NCI-H1105 (cell line): ENCODE measurements around the gene KPTN.

Experiments
- DNase-seq: peaks from one replicate; lab custom pipeline; 2025; lab: John Stamatoyannopoulos, UW

Gene KPTN

GRCh38 chr19:47434088-47434487 is 49.9 kb downstream of the KPTN start:
- no peak for DNase-seq

DNA sequence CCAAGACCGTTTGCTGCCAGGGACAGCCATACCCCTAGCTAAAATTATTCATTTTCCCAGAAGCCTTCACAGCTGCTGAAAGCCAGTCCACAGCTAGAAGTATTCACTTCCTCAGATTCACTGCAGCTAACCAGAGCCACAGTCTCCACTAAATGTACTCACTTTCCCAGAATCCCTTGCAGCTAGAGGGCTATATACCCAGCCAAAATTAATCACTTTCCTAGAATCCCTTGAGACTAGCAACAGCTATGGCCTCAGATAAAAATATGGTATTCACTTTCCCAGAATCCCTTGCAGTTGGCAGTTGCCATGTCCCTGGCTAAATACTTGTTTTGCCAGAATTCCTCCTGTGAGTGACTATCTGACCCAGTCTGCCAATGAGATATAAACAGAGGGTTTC is 50.9 kb downstream of the KPTN start:
- no peak for DNase-seq

DNA sequence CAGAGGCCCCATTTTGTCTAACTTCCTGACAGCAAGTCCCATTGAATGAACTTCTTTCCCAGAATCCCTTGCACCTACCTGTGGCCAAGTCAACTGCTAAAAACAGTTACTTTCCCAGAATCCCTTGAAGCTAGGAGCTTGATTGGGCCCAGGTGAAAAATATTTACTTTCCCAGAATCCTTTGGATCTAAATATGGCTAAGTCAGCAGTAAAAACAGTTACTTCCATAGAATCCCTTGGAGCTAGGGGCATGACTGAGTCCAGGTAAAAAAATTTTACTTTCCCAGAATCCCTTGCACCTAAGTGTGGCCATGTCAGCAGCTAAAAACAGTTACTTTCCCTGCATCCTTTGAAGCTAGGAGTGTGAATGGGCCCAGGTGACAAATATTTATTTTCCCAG is 51.5 kb downstream of the KPTN start:
- no peak for DNase-seq

GRCh38 chr19:47432091-47432490 is 51.9 kb downstream of the KPTN start:
- DNase-seq, result no peak

DNA sequence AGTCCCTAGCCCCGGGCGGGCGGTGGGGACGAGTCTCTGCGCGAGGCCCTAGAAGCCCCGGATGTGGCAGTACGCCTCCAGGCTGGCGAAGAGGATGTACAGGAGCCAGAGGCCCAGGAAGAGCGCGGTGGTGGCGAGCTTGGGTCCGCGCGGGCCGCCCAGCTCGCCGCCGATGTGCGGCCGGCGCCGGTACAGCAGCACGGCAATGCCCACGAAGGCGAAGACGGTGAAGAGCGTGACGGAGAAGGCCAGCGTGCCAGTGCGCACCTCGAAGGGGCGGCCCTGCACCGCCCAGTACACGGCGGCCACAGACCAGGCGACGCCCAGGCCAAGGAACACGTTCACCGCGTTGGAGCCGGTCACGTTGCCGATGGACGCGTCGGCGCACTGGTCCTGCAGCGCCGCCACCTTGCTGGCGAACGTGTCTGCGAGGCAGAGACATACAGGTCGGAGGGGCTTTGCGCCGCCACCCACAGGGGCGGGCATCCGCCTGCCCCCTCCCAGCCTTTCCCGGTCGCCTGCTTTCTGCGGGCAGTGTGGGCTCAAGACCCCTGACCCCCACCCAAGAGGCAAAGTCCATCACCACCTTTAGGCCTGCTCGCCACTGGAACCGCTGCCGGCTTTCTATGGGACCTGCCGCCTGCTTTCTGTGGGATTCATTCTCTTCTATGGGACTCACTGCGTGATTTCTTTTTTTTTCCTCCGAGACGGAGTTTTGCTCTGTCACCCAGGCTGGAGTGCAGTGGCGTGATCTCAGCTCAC is 53.8 kb downstream of the KPTN start:
- DNase-seq, result no peak

DNA sequence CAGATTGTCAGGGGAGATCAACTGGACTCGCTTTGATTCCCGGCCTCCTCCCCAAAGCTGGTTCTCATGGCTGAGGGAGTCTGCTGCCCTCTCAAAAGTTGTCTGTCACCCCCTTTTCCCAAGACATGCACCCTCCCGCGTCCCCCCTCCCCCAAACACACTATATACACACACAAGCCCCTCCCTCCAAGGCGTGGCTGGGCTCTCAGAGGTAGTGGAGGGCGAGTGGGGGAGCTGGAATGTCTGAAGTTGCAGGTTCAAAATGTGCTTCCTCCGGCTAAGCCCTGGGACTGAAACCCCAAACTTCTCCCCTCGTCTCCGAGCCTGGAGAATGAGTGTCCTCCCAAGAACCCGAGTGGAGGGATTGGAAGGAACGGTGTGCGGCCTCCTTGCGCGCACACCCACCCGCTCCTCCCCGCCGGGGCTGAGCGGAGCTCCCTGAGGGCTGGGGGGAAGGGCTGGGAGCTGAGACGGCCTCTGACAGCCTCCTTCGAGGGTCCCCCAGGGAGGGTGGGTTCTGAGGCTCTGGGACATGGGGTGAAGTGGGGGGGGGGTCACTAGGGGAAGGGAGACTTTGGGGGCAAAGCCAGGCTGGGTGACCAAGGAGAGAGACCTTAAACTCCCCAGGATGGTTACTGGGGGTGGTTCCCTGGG is 54.8 kb downstream of the KPTN start:
- no peak for DNase-seq

DNA sequence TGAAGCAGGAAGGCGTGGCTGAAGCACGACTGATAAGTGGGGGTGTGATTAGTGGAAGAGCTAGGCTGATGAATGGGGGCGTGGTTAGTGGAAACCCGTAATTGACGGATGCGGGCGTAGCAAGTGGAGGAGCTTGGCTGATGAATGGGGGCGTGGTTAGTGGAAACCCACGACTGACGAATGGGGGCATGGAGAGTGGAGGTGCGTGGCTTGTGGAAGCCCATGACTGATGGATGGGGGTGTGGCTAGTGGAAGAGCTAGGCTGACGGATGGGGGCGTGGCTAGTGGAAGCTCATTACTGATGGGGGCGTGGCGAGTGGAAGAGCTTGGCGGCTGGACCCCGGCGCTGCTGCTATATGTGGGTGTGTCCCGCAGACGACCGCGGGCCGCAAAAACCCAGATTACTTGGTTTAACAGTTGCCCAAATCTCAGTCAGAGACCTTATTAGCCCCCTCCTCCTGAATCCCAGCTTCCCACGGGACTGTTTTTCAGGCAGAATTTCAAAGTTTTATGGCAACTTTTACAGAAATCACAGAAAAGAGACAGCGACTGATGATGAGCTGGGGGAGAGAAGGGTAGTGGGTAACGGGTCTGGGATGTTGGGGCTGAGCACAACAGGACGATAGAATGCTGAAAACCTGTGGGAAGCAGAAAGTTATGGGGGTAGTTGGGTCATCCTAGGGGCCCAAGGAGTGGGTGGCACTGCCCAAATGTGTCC is 55.7 kb downstream of the KPTN start:
- peak; percentile 100 for DNase-seq

DNA sequence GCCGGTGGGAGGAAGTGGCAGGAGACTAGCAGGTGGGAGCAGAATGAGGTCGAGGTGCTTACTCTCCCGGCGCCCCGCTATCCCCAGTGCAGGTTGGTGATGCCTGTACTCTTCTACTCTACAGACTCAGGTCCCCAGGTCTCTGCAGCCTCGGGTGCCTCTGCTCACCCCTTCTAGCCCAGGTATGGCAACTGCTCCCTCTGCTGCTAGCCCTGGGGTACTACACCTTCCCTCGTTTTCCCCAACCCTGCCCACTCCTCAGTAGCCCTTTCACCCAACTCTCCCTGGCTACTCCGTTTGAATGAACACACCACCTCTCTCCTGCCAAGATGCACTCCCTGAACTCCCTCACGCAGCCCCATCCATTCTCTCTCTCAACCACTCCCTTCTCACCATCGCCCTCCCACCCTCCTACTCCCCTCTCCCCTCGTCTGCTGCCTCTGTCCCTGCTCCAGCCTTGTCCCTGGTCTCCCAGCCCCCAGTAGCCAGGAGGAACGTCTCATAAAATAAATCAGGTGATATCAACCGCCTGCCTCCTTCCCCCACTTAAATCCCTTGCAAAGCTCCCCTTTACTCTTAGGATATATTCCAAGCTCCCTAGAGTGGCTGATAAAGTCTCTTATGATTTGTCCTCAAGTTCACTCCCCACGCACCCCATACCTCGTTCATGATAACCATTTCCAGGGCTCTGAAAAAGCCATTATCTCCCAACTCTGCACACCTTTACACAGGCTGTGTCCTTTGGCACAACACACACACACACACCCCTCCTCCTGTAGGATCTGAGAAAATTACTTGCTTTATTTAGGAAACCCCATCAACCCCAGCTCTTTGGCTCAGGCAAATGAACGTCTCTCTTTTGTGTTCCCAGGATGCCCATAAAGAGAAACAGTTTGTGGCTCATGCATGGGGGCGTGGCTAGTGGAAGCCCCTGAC is 56.5 kb downstream of the KPTN start:
- DNase-seq, result peak; percentile 62
